ENCODE results near the gene SLC6A9. TPM values are rescaled to one million over a fixed set of nuclear protein-coding genes. Genes with fewer than 3 reads are reported as not detected.

Gene SLC6A9
- total RNA-seq, 2 experiments from 2014 or later: 0.17 TPM; not detected in 1

GRCh38 chr1:44036409-44037139 lies 5.3 kb upstream of the SLC6A9 start:
- H3K27ac Mint-ChIP-seq: no peak overlapping the region
- peak; percentile 91 for ATAC-seq (ENCODE audit: poor library complexity)

GRCh38 chr1:44035726-44036408 lies 4.6 kb upstream of the SLC6A9 start:
- no peak overlapping the region for H3K27ac Mint-ChIP-seq
- H3K4me3 Mint-ChIP-seq: no peak overlapping the region
- ATAC-seq (ENCODE audit: poor library complexity): no peak
- intact Hi-C loops (cut with DNase I, micrococcal nuclease): loop anchor here (1.0 to 5.0 kb wide), 4 partner anchors 31 to 507 kb away; no protein-coding TSS in a partner anchor
- no peaks in the 10 kb centered on the region for H3K9me3 Mint-ChIP-seq
- H3K27me3 Mint-ChIP-seq: no peaks in the 10 kb centered on the region
- Histone ChIP-seq H3K4me1 (ENCODE audit: insufficient read depth, low read length) (peaks cover 10% of the 10 kb centered on the region), H3K36me3 (ENCODE audit: insufficient read depth, low read length) (no peaks in the 10 kb centered on the region), H3K27ac (ENCODE audit: low read depth in 1 of 2, low read length in 2 of 2) (no peak overlapping the region), H3K4me3 (ENCODE audit: low read length) (no peak overlapping the region), H3K9me3 (ENCODE audit: control insufficient read depth in 1 of 2, insufficient read depth in 1 of 2, low read length in 2 of 2) (no peaks in the 10 kb centered on the region), H3K27me3 (ENCODE audit: control insufficient read depth in 1 of 2, insufficient read depth in 2 of 2, low read length in 2 of 2) (no peaks in the 10 kb centered on the region)
- POLR2A ChIA-PET: no interaction called here
- TF ChIP-seq CTCF (IDR thresholded peaks at IDR 0.05): no peak
- DNase-seq: no peak
- no peaks in the 10 kb centered on the region for H3K36me3 Mint-ChIP-seq (ENCODE audit: low read depth)
- CTCF ChIA-PET: interaction anchor here (1.0 to 2.5 kb wide), 7 partner anchors 9 to 506 kb away, joined by 3 to 49 read pairs (median 6); partner anchors contain the start of gene ATP6V0B
- H3K4me1 Mint-ChIP-seq (ENCODE audit: low read depth): peaks cover 11% of the 10 kb centered on the region

More at GRCh38 chr1:44036409-44037139, 5.3 kb upstream of the SLC6A9 start:
- Mint-ChIP-seq H3K9me3 (no peaks in the 10 kb centered on the region), H3K4me1 (ENCODE audit: low read depth) (peaks cover 4% of the 10 kb centered on the region), H3K27me3 (no peaks in the 10 kb centered on the region), H3K4me3 (no peak overlapping the region), H3K36me3 (ENCODE audit: low read depth) (no peaks in the 10 kb centered on the region)
- Histone ChIP-seq H3K27me3 (ENCODE audit: control insufficient read depth in 1 of 2, insufficient read depth in 2 of 2, low read length in 2 of 2) (no peaks in the 10 kb centered on the region), H3K4me3 (ENCODE audit: low read length) (no peak overlapping the region), H3K9me3 (ENCODE audit: control insufficient read depth in 1 of 2, insufficient read depth in 1 of 2, low read length in 2 of 2) (no peaks in the 10 kb centered on the region), H3K36me3 (ENCODE audit: insufficient read depth, low read length) (no peaks in the 10 kb centered on the region), H3K4me1 (ENCODE audit: insufficient read depth, low read length) (peaks cover 3% of the 10 kb centered on the region), H3K27ac (ENCODE audit: low read depth in 1 of 2, low read length in 2 of 2) (no peak overlapping the region)
- ChIA-PET CTCF (interaction anchor here (0.6 to 2.5 kb wide), 12 partner anchors 10 to 1463 kb away, joined by 3 to 49 read pairs (median 4); partner anchors contain the start of genes ATP6V0B, CCDC163 and MMACHC), POLR2A (interaction anchor here (0.7 kb wide), 1 partner anchor 31 kb away, joined by 3 read pairs; no protein-coding TSS in a partner anchor)
- DNase-seq: peak; percentile 52 to 82 (median 61)
- TF ChIP-seq CTCF (IDR thresholded peaks at IDR 0.05): peak; percentile 84
- intact Hi-C loops (cut with DNase I, micrococcal nuclease): loop anchor here (1.0 to 5.0 kb wide), 4 partner anchors 31 to 508 kb away; no protein-coding TSS in a partner anchor

- H3K27ac ChIP-seq (ENCODE audit: low read depth in 1 of 2, low read length in 2 of 2): no peak overlapping the region
- H3K4me3 ChIP-seq (ENCODE audit: low read length): no peak overlapping the region
- DNase-seq (no peak), ATAC-seq (ENCODE audit: poor library complexity) (no peak)
- no peak overlapping the region for H3K27ac Mint-ChIP-seq
- H3K36me3 ChIP-seq (ENCODE audit: insufficient read depth, low read length): no peaks in the 10 kb centered on the region
- no peaks in the 10 kb centered on the region for H3K9me3 Mint-ChIP-seq
- H3K4me3 Mint-ChIP-seq: no peak overlapping the region
- H3K27me3 Mint-ChIP-seq: no peaks in the 10 kb centered on the region
- peaks cover 10% of the 10 kb centered on the region for H3K4me1 ChIP-seq (ENCODE audit: insufficient read depth, low read length)
- TF ChIP-seq CTCF (IDR thresholded peaks at IDR 0.05): no peak
- POLR2A ChIA-PET: no interaction called here
- no peaks in the 10 kb centered on the region for H3K9me3 ChIP-seq (ENCODE audit: control insufficient read depth in 1 of 2, insufficient read depth in 1 of 2, low read length in 2 of 2)
- no peaks in the 10 kb centered on the region for H3K36me3 Mint-ChIP-seq (ENCODE audit: low read depth)
- intact Hi-C loops (cut with DNase I, micrococcal nuclease): loop anchor here in 1 of 2 experiments (5.0 kb wide), 5 partner anchors 43 to 637 kb away; partner anchors contain the start of genes ARMH1, CCDC24, DMAP1 and KDM4A
- no peaks in the 10 kb centered on the region for H3K27me3 ChIP-seq (ENCODE audit: control insufficient read depth in 1 of 2, insufficient read depth in 2 of 2, low read length in 2 of 2)
- H3K4me1 Mint-ChIP-seq (ENCODE audit: low read depth): peaks cover 11% of the 10 kb centered on the region
- CTCF ChIA-PET: interaction anchor here (2.0 to 2.5 kb wide), 2 partner anchors 30 to 60 kb away, joined by 13 to 49 read pairs; partner anchors contain the start of gene ATP6V0B
These were observed 3.9 kb upstream of the SLC6A9 start for GRCh38 chr1:44034976-44035716.

Data from CD4-positive, alpha-beta T cell (primary cell).